HepG2 (cell line): ENCODE results near the gene HUNK. TPM values are rescaled to one million over a fixed set of nuclear protein-coding genes. Genes with fewer than 3 reads are reported as not detected.
A peak's percentile ranks its signal among the peaks of the same experiment; 100 is the strongest.

ENCODE experiments used
- ATAC-seq: fragments of 200-7000 bp; cut with Tn5 transposase; 3 replicates; pipeline ENCODE4 v1.9.1; 2020; ENCODE audit warnings: mild to moderate bottlenecking, moderate library complexity
- BruUV-seq: library from RNA; stranded (reverse); fragments of 400-500 nt; replicated peaks from 2 replicates; lab custom pipeline; 2021; lab: Mats Ljungman, UMichigan
- CTCF ChIA-PET: fragments of 300-600 bp; formaldehyde crosslinking; extraction: SDS; loops from one replicate; lab custom pipeline; 2021; ENCODE audit warnings: low total read pairs, inconsistent platforms, low intra/inter-chr PET ratio; lab: Yijun Ruan, JAX
- POLR2A ChIA-PET: fragments of 350-600 bp; sonication (Branson Sonifier 250); formaldehyde crosslinking; loops from one replicate; lab custom pipeline; 2020; ENCODE audit warnings: antibody characterized with exemption, inconsistent platforms; lab: Yijun Ruan, JAX
- DNase-seq: peaks from one replicate; pipeline ENCODE4 v3.0.0-alpha.2; 2015; ENCODE audit warnings: low spot score
- FAIRE-seq: peaks from 3 replicates; lab custom pipeline; 2011; peaks lifted over from hg19 to GRCh38; lab: Jason Lieb, UNC
- H2AFZ ChIP-seq: one replicate; pipeline ENCODE4 v1.6.1; 2011; ENCODE audit warnings: low read length, inconsistent platforms
- H3K27ac ChIP-seq: fragments of 300-600 bp; 3 replicates; pipeline ENCODE4 v1.8.0; 2011; ENCODE audit warnings: mixed run types, mild to moderate bottlenecking, mixed read lengths, low read length, inconsistent platforms; ENCODE audit not compliant: insufficient read depth; ENCODE audit errors: extremely low read length
- H3K27me3 ChIP-seq, 2 experiments: fragments of 200-600 bp in 1 of 2; 2 replicates in 1 of 2; 3 replicates in 1 of 2; pipeline versions ENCODE4 v1.6.0 to v1.8.0; 2011; ENCODE audit warnings: low read length in 2 of 2, mild to moderate bottlenecking in 2 of 2, moderate library complexity in 2 of 2, inconsistent platforms in 1 of 2; ENCODE audit not compliant: insufficient read depth in 2 of 2, control insufficient read depth in 1 of 2
- H3K36me3 ChIP-seq, 2 experiments: fragments of 200-600 bp in 1 of 2; replicated peaks in 1 of 2; 2 replicates in 1 of 2; 3 replicates in 1 of 2; pipeline versions ENCODE4 v1.5.1 to v1.8.0; 2011; ENCODE audit warnings: low read length in 2 of 2, inconsistent platforms in 1 of 2; ENCODE audit not compliant: insufficient read depth in 2 of 2, control insufficient read depth in 1 of 2
- H3K4me1 ChIP-seq: 2 replicates; pipeline ENCODE4 v1.5.1; 2012; ENCODE audit warnings: low read length, inconsistent platforms; ENCODE audit not compliant: insufficient read depth
- H3K4me2 ChIP-seq: 2 replicates; pipeline ENCODE4 v1.6.0; 2011; ENCODE audit warnings: low read depth, low read length, inconsistent platforms
- H3K4me3 ChIP-seq, 3 experiments: fragments of 200-600 bp in 1 of 3; sonication (generic), shearing (Covaris generic) in 1 of 3; replicated peaks in 1 of 3; 2 replicates each; pipeline ENCODE4 v1.5.1; 2011 to 2016; ENCODE audit warnings: low read length in 3 of 3, inconsistent platforms in 2 of 3, low read depth in 2 of 3, mild to moderate bottlenecking in 2 of 3, control low read depth in 1 of 3, mixed read lengths in 1 of 3; ENCODE audit not compliant: insufficient read depth in 1 of 3
- H3K79me2 ChIP-seq: one replicate; pipeline ENCODE4 v1.6.1; 2011; ENCODE audit warnings: low read length, inconsistent platforms; ENCODE audit not compliant: insufficient read depth
- H3K9ac ChIP-seq: 2 replicates; pipeline ENCODE4 v1.6.0; 2011; ENCODE audit warnings: mild to moderate bottlenecking, low read depth, low read length, inconsistent platforms; ENCODE audit not compliant: insufficient read depth
- H3K9me3 ChIP-seq: 2 replicates; pipeline ENCODE4 v1.5.1; 2012; ENCODE audit warnings: mild to moderate bottlenecking, low read length
- H4K20me1 ChIP-seq: 2 replicates; pipeline ENCODE4 v1.6.0; 2011; ENCODE audit warnings: inconsistent platforms, mild to moderate bottlenecking, low read length, moderate library complexity; ENCODE audit not compliant: insufficient read depth
- FOXK2 ChIP-seq: fragments of 450-650 bp; IDR thresholded peaks from 2 replicates; pipeline ENCODE4 v1.6.1; 2016
- NFKB2 ChIP-seq: sonication (generic); formaldehyde crosslinking; IDR thresholded peaks from 2 replicates; pipeline ENCODE4 v1.4.0; 2020; ENCODE audit warnings: missing genetic modification reagents, borderline replicate concordance
- NR2F1 ChIP-seq, 2 experiments: fragments of 450-650 bp in 1 of 2; formaldehyde crosslinking in 1 of 2; IDR thresholded peaks; 2 replicates each; pipeline versions ENCODE4 v1.5.0 to v1.6.1; 2016 to 2020; ENCODE audit warnings: mild to moderate bottlenecking in 1 of 2, missing compliant biosample characterization in 1 of 2, missing genetic modification reagents in 1 of 2, moderate library complexity in 1 of 2
- NR3C1 ChIP-seq: sonication (generic); formaldehyde crosslinking; IDR thresholded peaks from 2 replicates; pipeline ENCODE4 v1.4.0; 2020; ENCODE audit warnings: missing genetic modification reagents
- PBX3 ChIP-seq: sonication (generic); formaldehyde crosslinking; IDR thresholded peaks from 2 replicates; pipeline ENCODE4 v1.8.1; 2023; ENCODE audit warnings: missing genetic modification reagents, inconsistent platforms, borderline replicate concordance
- RBAK ChIP-seq: sonication (generic); formaldehyde crosslinking; IDR thresholded peaks from 2 replicates; pipeline ENCODE4 v1.5.1; 2020; ENCODE audit warnings: mild to moderate bottlenecking, missing genetic modification reagents
- SATB2 ChIP-seq: sonication (generic); formaldehyde crosslinking; IDR thresholded peaks from 2 replicates; pipeline ENCODE4 v1.5.0; 2020; ENCODE audit warnings: missing genetic modification reagents
- ZBTB3 ChIP-seq: sonication (generic); formaldehyde crosslinking; IDR thresholded peaks from 2 replicates; pipeline ENCODE4 v1.4.0; 2020; ENCODE audit warnings: low read depth, mild to moderate bottlenecking, moderate library complexity, missing genetic modification reagents, borderline replicate concordance
- ZNF253 ChIP-seq: sonication (generic); formaldehyde crosslinking; IDR thresholded peaks from 2 replicates; pipeline ENCODE4 v1.8.0; 2022; ENCODE audit warnings: mild to moderate bottlenecking, missing genetic modification reagents, borderline replicate concordance
- ZNF326 ChIP-seq: sonication (generic); formaldehyde crosslinking; IDR thresholded peaks from 2 replicates; pipeline ENCODE4 v1.4.0; 2020; ENCODE audit warnings: missing genetic modification reagents, borderline replicate concordance
- ZNF501 ChIP-seq: sonication (generic); formaldehyde crosslinking; IDR thresholded peaks from 2 replicates; pipeline ENCODE4 v1.5.1; 2020; ENCODE audit warnings: mild to moderate bottlenecking, moderate library complexity, missing genetic modification reagents
- ZNF547 ChIP-seq: sonication (generic); formaldehyde crosslinking; IDR thresholded peaks from 2 replicates; pipeline ENCODE4 v1.5.1; 2020; ENCODE audit warnings: mild to moderate bottlenecking, missing genetic modification reagents
- ZNF619 ChIP-seq: sonication (generic); formaldehyde crosslinking; IDR thresholded peaks from 2 replicates; pipeline ENCODE4 v1.4.0; 2020; ENCODE audit warnings: mild to moderate bottlenecking, missing genetic modification reagents
- ZNF687 ChIP-seq: sonication (generic); formaldehyde crosslinking; IDR thresholded peaks from 2 replicates; pipeline ENCODE4 v1.5.1; 2020; ENCODE audit warnings: mild to moderate bottlenecking, missing genetic modification reagents, moderate library complexity
- ZNF775 ChIP-seq: sonication (generic); formaldehyde crosslinking; IDR thresholded peaks from 2 replicates; pipeline ENCODE4 v1.4.0; 2020; ENCODE audit warnings: missing genetic modification reagents, mild to moderate bottlenecking, moderate library complexity, borderline replicate concordance
- ZNF891 ChIP-seq: sonication (generic); formaldehyde crosslinking; IDR thresholded peaks from 2 replicates; pipeline ENCODE4 v1.5.0; 2020; ENCODE audit warnings: mild to moderate bottlenecking, missing genetic modification reagents
- WGBS: methylation state at CpG from one replicate; pipeline ENCODE4 v1.1.6; 2017; ENCODE audit warnings: low lambda C conversion rate; 5-methylcytosine and 5-hydroxymethylcytosine counted together
- in situ Hi-C: cut with HindIII; loops from 2 replicates; pipeline ENCODE4 v1.10.0; 2017; ENCODE audit warnings: low pct_unique_long_range_greater_than_20kb; ENCODE audit not compliant: extremely low pct_ligation_motif_present
- intact Hi-C: fragments of 100-400 bp; cut with micrococcal nuclease; formaldehyde crosslinking; loops from one replicate; pipeline ENCODE4 v1.10.0; 2022; ENCODE audit not compliant: unreplicated experiment
- polyA plus RNA-seq, 8 experiments: library from polyadenylated mRNA; depleted of rRNA in 3 of 8; stranded (reverse) in 7 of 8; unstranded in 1 of 8; fragments of >200 nt; fragmentation: Illumina TruSeq in 4 of 8; extraction: Trizol in 4 of 8; gene quantifications; 2 replicates each; pipeline versions ENCODE4 v1.2.1 to v1.2.3, GENCODE V29; 2011 to 2016; ENCODE audit warnings: low read depth in 4 of 8, missing spikeins in 1 of 8, mixed read lengths in 1 of 8; ENCODE audit not compliant: insufficient read depth in 1 of 8
- total RNA-seq, 5 experiments: library from RNA; depleted of rRNA; stranded (reverse); fragments of >200 nt; fragmentation: Illumina TruSeq; extraction: Trizol; gene quantifications; 2 replicates each; pipeline ENCODE4 v1.2.3, GENCODE V29; 2016; ENCODE audit warnings: low read depth in 1 of 5
- TF ChIP-seq, protein P1 (sequence below): IDR thresholded peaks from 2 replicates; pipeline ENCODE4 v1.6.1; 2018; ENCODE audit warnings: missing genetic modification reagents
- TF ChIP-seq, protein P2 (sequence below): sonication (generic); formaldehyde crosslinking; IDR thresholded peaks from 2 replicates; pipeline ENCODE4 v1.4.0; 2020; ENCODE audit warnings: missing genetic modification reagents

The HUNK gene
- total and polyA plus RNA-seq, 2 of the 13 experiments (the other 11 are each of a cell fraction or from before 2014, with no cell fraction given): 1.8 to 1.9 TPM

GRCh38 chr21:31929548-31929947, 56.7 kb downstream of the HUNK start:
- peak; percentile 95 for DNase-seq
- no peaks in the 10 kb centered on the region for H3K9me3 ChIP-seq
- in situ Hi-C loops: no loop called here
- ATAC-seq: peak; percentile 96
- CTCF ChIA-PET: no interaction called here
- FAIRE-seq: peak; percentile 87
- H3K4me2 ChIP-seq: peak overlapping the region; percentile 55
- peaks cover 0 to 3% of the 10 kb centered on the region in 2 experiments; a peak in 3 of 5 replicates for H3K36me3 ChIP-seq
- H3K4me1 ChIP-seq: peaks cover 63% of the 10 kb centered on the region
- POLR2A ChIA-PET: interaction anchor here (1.3 to 2.3 kb wide), 3 partner anchors 14 to 28 kb away, joined by 3 to 22 read pairs (median 10); no protein-coding TSS in a partner anchor
- BruUV-seq: no TSS peak
- H3K79me2 ChIP-seq: peaks cover 2% of the 10 kb centered on the region
- peak overlapping the region; percentile 77 for H3K27ac ChIP-seq
- WGBS: 1% methylated on average over 7 of the region's 7 CpGs
- H3K9ac ChIP-seq: peak overlapping the region; percentile 44; the same call in 1 of the 2 replicates
- H3K27me3 ChIP-seq: no peaks in the 10 kb centered on the region
- H2AFZ ChIP-seq: no peak overlapping the region
- H4K20me1 ChIP-seq: no peaks in the 10 kb centered on the region
- intact Hi-C loops: loop anchor here (2.0 kb wide), 1 partner anchor 29 kb away; no protein-coding TSS in a partner anchor
- H3K4me3 ChIP-seq: 0 out of 6 replicates have a peak overlapping the region, but pooled peaks of 1 of the 3 experiments have one; percentile 6
- no peak for TF ChIP-seq ZBTB3 (CRISPR knock-in tag)
- TF ChIP-seq ZNF891 (CRISPR knock-in tag): no peak
- TF ChIP-seq ZNF619 (CRISPR knock-in tag): no peak
- no peak for TF ChIP-seq SATB2 (CRISPR knock-in tag)
- peak; percentile 98 for TF ChIP-seq NR2F1 (CRISPR knock-in tag; IDR thresholded peaks at IDR 0.05)
- TF ChIP-seq RBAK (CRISPR knock-in tag): no peak
- no peak for TF ChIP-seq NR3C1 (CRISPR knock-in tag)
- 0 out of 2 replicates have a peak, but pooled peaks have one; percentile 61 for TF ChIP-seq FOXK2
- TF ChIP-seq, protein P1, sequence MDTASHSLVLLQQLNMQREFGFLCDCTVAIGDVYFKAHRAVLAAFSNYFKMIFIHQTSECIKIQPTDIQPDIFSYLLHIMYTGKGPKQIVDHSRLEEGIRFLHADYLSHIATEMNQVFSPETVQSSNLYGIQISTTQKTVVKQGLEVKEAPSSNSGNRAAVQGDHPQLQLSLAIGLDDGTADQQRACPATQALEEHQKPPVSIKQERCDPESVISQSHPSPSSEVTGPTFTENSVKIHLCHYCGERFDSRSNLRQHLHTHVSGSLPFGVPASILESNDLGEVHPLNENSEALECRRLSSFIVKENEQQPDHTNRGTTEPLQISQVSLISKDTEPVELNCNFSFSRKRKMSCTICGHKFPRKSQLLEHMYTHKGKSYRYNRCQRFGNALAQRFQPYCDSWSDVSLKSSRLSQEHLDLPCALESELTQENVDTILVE: no peak
- TF ChIP-seq, protein P2, sequence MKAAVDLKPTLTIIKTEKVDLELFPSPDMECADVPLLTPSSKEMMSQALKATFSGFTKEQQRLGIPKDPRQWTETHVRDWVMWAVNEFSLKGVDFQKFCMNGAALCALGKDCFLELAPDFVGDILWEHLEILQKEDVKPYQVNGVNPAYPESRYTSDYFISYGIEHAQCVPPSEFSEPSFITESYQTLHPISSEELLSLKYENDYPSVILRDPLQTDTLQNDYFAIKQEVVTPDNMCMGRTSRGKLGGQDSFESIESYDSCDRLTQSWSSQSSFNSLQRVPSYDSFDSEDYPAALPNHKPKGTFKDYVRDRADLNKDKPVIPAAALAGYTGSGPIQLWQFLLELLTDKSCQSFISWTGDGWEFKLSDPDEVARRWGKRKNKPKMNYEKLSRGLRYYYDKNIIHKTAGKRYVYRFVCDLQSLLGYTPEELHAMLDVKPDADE (CRISPR knock-in tag): no peak
- no peak; the same call in 1 of the 2 replicates for TF ChIP-seq ZNF687 (CRISPR knock-in tag)
- no peak for TF ChIP-seq ZNF326 (CRISPR knock-in tag)
- no peak for TF ChIP-seq ZNF775
- TF ChIP-seq PBX3 (CRISPR knock-in tag): no peak
- TF ChIP-seq NFKB2 (CRISPR knock-in tag): no peak
- TF ChIP-seq ZNF253 (CRISPR knock-in tag): no peak
- TF ChIP-seq ZNF501 (CRISPR knock-in tag): no peak
- TF ChIP-seq ZNF547 (CRISPR knock-in tag): no peak
